GM12865 (cell line): Measurements from ENCODE around the gene SWAP70.

Experiments used
- DNase-seq: peaks from one replicate; pipeline ENCODE4 v3.0.0; 2010; ENCODE audit warnings: low read depth
- H3K4me3 ChIP-seq: 2 replicates; pipeline ENCODE4 v1.5.1; 2011; ENCODE audit warnings: mild to moderate bottlenecking, low read depth, low read length, control low read depth
- CTCF ChIP-seq: IDR thresholded peaks from 2 replicates; pipeline ENCODE4 v1.5.1; 2011; ENCODE audit warnings: low read length, control low read depth, low read depth, inconsistent platforms; ENCODE audit not compliant: insufficient read depth; ENCODE audit errors: missing control alignments

SWAP70 gene

GRCh38 chr11:9728058-9728457 lies 64.2 kb downstream of the SWAP70 start:
- no peak for TF ChIP-seq CTCF
- DNase-seq = no peak
- H3K4me3 ChIP-seq = no peak overlapping the region

- DNase-seq = no peak
- TF ChIP-seq CTCF = no peak
- H3K4me3 ChIP-seq = no peak overlapping the region
These were observed 67.4 kb downstream of the SWAP70 start for GRCh38 chr11:9731256-9731655.

DNA sequence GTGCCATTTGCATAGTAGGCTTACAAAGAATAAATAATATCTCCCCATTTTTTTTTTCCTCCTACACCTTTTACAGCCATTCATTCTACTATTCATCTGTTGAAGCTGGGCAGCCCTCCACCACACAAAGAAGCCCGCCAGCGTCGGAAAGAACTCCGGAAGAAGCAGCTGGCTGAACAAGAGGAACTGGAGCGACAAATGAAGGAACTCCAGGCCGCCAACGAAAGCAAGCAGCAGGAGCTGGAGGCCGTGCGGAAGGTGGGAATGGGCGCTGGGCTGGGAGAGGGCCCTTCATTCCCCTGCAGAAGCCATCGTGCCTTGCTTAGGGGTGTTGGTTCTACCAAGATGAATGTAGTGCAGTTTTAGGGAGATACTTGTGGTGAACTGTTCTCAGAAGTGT lies 68.6 kb downstream of the SWAP70 start:
- no peak overlapping the region for H3K4me3 ChIP-seq
- no peak for DNase-seq

GRCh38 chr11:9733212-9733611 lies 69.3 kb downstream of the SWAP70 start:
- H3K4me3 ChIP-seq = no peak overlapping the region
- no peak for TF ChIP-seq CTCF
- DNase-seq = no peak

More for the DNA sequence above, 68.6 kb downstream of the SWAP70 start:
- TF ChIP-seq CTCF = no peak

GRCh38 chr11:9735236-9735635 lies 71.4 kb downstream of the SWAP70 start:
- H3K4me3 ChIP-seq = no peak overlapping the region
- TF ChIP-seq CTCF = no peak
- DNase-seq = no peak

DNA sequence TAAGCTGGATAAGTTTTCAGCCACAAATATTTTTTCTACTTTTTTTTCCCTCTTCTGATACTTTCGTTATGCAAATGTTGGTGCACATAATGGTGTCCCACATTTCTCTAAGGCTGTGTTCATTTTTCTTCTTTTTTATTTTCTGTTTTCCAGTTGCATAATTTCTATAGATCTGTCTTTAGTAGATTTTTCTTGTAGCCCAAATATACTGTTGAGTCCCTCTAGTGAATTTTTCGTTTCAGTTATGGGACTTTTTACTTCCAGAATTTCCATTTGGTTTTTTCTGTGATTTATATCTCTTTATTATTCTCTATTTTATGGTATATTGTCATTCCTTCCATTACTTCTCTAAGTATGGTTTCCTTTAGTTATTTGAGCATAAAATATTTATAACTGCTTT lies 72.0 kb downstream of the SWAP70 start:
- DNase-seq = no peak
- TF ChIP-seq CTCF = no peak
- no peak overlapping the region for H3K4me3 ChIP-seq

DNA sequence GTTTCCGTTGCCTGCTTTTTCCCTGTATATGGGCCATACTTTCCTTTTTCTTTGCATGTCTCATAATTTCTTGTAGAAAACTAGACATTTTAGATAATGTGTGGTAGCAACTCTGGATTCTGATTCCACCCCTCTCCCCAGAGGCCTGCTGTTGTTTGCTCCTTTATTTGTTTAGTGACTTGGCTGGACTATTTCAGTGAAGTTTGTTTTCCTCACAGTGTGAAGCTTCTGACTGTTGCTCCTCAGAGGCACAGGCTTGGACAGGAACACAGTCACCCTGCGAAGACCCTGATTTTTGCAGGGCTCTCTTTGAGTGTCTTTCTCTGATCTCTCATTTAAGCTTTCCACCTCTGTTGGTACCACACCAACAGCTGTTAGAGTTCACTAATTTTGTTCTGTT lies 72.5 kb downstream of the SWAP70 start:
- DNase-seq = no peak
- TF ChIP-seq CTCF = no peak
- no peak overlapping the region for H3K4me3 ChIP-seq
